ENCODE data around the gene PSME4.
"Not testable (repeated sequence)": the region's sequence is repeated elsewhere in the genome, so short reads cannot be mapped to it uniquely, and the experiment has no call there.

The PSME4 gene

DNA sequence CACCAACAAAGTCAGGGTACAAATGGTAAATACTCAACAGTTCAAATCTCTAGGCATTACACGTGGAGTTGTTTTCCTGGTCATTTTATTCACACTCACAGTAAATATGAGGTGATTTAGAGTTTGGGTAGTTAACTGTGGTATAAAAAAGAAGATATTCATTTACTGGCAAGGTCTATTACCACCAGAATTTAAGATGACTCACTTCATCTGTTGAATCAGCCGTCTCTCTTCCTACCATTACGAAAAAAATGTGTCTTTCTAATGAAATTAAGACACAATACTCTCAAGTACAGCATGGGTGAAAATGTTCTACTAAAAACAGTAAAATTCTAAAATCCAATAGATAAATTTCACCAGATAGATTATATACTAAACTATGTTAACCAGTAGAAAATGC, 90.0 kb downstream of the PSME4 start:
- no peak for DNase-seq

DNA sequence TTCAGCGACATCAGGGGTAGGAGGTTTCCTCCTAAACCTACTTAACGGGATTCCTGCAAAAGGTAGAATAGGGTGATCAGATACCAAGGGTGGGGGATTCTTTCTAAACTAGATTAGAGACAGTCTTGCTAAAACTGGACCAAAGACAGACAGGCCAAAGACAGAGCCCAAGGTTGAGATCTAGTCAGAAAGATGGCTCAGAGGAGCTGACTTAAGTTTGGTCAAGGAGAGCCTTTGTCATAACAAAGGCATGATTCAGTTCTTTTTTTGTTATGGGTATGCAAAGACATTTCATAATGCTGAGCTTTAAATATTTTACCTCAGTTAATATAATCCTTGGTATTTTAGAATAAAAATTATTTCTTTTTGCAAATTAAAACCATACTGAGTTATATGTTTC, 93.2 kb downstream of the PSME4 start:
- no peak for DNase-seq

DNA sequence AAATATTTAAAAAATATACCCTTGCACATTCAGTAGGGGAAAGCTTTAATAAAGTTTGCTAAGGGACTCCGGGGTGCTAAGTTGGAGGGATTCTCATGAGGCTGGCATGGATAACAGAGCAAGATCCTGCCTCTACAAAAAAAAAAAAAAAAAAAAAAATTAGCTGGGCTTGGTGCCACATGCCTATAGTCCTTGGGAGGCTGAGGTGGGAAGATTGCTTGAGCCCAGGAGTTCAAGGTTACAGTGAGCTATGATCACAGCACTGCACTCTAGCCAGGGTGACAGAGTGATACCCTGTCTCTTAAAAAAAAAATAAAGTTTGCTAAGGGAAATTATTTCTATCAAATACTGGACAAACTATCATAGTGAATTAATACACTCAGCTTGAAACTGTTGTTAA, 93.7 kb downstream of the PSME4 start:
- no peak for DNase-seq

DNA sequence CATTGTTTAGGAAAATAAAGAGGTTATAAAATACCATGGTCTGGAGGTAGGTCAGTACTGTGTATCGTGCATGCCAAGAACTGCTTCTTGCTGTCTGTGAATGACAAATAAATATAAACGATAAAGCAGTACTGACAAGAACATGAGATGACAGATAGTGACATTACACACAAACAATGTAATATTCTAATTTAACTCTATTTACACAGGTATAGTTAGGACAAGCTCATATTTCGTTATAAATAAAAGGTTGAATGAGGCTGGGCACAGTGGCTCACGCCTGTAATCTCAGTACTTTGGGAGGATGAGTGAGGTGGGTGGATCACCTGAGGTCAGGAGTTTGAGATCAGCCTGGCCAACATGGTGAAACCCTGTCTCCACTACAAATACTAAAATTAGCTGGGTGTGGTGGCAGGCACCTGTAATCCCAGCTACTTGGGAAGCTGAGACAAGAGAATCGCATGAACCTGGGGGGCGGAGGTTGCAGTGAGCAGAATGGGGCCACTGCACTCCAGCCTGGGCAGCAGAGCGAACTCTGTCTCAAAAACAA, 96.3 kb downstream of the PSME4 start:
- no peak for DNase-seq

DNA sequence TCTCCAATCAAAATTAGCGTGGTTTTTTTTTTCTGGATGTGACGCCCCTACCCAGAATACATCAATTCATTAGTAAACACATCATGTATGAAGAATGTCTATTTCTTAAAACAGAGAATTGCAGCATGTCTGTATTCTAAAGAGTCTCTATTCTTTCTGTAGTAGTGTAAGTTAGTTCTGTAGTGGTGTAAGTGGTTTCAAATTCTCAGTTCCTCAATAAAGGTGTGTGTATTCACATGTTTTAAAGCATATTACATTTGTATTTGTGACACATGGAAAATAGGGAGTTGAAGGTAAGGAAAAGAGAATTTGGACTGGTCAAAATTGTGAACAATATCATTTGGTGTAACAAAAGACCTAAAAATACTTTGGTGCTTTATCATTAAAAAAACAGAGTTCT, 103.0 kb downstream of the PSME4 start:
- DNase-seq, result no peak

DNA sequence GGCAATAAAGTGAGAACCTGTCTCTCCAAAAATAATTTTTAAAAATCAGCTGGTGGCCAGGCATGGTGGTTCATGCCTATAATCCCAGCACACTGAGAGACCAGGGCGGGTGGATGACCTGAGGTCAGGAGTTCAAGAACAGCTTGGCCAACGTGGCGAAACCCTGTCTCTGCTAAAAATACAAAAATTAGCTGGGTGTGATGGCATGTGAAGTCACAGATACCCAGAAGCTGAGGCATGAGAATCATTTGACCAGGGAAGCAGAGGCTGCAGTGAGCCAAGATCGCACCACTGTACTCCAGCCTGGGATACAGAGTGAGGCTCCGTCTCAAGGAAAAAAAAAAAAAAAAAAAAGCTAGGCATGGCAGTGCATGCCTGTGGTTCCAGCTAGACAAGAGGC, 103.6 kb downstream of the PSME4 start:
- no peak for DNase-seq

DNA sequence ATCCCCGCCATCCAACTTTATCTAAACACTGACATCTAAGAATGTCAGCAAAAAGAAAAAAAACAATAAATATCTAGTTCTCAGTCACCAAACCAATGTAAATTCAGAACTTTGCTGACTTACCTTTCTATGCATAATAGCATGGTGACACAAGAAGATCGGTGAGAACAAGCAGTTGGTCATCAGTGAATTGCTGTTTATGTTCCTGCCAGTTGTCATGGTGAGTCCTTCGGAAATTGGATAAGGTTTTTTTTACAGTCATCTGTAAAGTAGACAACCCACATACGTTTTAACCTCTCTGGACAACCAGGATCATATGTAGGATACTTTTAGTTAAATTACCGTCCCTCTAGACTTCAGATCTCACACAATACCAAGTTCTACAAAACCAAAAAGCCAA, 104.8 kb downstream of the PSME4 start:
- DNase-seq, result no peak

DNA sequence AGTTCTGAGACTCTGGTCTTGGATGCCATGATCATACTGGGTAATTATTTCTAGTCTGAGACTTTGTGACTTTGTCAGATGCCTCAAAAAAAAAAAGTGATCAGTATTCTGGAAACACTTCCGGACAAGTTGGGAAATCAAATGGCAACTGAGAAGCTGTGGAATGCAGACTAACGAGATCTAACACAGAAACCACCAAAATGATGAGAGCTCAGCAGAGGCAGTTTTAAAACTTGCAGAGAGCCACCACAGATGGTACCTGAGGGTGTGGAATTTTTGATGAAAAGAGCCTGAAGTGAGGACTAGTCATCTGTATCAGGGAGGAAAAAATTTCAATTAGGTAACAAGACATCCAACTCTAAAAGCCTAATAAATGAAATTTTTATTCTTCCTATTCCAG, 105.5 kb downstream of the PSME4 start:
- DNase-seq, result no peak

DNA sequence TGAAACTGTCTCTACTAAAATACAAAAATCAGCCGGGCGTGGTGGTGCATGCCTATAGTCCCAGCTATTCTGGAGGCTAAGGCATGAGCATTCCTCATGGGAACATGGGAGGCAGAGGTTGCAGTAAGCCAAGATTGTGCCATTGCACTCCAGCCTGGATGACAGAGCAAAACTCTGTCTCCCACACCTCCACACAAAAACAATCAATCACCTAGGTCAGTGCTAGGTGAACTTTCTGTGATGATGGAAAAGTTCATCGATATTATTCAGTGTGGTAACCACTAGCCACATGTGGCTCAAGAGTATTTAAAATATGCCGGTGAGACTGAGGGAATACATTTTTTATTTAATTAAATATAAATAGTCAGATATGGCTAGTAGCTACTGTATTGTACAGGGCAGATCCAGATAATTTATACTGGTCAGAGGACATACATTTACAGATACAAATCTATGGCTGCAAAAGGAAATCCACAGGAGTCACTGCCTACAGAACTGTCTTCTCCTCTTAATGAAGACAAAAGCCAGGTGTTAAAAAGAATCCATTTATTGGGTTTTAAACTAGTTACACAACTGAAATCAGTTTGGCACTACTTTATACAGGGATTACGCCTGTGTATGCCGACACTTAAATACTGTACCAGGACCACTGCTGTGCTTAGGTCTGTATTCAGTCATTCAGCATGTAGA, 107.1 kb downstream of the PSME4 start:
- no peak for DNase-seq

DNA sequence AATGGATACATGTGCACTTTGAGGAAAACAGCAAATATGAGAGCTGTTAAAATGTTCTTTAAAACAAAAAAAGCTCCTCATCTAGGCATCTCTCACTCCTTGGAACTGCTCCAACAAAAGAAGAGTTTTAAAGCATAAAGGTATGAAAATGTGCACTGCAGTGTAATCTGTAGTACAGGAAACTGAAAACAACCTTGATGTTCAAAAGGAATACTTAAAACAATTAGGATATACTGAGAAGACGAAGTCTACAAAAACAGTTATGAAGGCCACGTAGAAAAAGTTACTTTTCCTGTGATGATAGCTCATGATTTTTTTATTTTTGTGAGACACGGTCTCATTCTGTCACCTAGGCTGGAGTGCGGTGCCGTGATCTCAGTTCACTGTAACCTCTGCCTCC, 109.0 kb downstream of the PSME4 start:
- no peak for DNase-seq

DNA sequence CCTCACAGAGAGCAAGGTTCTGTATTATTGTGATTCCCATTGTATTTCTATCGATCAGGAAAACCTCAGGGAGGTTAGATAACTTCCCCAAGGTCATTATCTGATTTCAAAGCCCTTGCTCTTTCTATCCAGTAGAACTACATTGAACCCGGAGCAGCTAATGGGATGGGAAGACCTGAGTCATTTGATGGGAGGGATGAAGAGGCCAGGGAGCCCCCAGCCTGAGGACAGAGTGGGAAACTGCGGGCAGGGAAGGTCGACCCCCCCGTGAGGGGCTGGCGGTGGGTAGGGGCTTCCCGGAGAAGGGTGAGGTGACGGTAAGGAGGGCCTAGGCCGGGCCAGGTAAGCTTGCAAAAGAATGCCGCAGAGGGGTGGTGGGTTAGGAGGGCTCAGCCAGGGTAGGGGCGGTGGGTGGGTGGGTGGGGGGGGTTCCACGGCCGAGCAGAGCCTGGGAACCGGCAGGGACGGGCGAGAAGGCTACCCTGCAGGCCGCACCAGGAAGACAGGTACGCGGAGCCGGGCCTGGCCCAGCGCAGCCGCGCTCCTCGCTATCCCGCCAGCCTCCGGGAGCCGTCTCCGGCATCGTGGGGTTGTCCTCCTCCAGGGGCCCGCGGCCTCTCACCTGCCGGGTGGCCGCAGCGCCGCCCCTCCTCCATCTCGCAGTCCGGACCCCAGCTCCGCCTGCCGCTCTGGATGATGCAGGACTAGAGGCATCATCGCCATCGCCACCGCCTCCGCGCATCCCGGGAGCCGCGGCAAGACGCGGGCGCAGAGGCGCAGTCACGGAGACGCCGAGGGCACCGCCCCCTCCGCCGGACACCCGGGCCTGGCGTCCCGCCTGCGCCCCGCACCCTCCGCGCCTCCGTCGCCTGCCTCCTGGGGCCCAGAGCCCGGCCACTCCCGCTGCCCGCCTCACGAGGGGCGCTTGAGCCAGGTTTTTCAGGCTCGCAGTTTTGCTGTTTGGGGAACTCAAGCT, 111.3 kb downstream of the PSME4 start, which contains the start of gene GPR75:
Gene GPR75 (minus strand): TSS at position 762 of the 976 bp plus-strand sequence. CDS start 5,211 bp downstream, outside the sequence.
- no peak for DNase-seq

DNA sequence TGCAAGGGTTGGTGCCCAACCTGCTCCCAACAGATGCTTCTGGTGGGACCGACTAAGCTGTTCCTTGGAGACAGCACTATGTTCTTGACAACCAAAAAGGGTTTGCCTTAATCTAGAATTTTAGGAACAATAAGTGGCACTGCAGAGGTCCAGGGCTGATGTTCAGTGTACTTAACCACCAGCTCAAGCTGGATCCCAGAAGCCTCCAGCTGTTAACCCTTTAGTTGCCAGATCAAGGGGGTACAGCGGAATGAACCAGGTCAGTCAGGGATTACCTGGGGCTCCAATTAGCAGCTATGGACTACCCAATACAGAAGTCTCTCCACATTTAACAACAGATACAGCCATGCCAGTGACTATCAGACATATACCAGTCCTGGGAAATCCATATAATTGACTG, 114.5 kb downstream of the PSME4 start:
- DNase-seq, result no peak

DNA sequence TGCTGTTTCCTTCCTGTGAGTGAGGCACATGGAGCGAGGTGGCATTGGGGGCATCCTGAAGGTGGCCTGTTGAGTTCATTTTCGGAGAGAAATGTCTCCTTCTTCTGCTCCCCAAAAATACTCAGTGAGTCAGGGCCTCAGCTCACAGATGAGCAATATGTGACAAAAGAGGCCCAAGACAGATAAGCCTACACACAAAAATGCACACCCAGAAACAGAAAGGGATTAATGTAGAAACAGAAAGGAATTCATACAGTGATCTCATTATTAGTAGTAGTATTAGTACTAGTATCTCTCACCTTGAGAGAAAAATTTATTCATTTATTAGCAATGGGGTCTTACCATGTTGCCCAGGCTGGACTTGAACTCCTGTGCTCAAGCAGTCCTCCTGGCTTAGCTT, 116.1 kb downstream of the PSME4 start:
- DNase-seq, result no peak

DNA sequence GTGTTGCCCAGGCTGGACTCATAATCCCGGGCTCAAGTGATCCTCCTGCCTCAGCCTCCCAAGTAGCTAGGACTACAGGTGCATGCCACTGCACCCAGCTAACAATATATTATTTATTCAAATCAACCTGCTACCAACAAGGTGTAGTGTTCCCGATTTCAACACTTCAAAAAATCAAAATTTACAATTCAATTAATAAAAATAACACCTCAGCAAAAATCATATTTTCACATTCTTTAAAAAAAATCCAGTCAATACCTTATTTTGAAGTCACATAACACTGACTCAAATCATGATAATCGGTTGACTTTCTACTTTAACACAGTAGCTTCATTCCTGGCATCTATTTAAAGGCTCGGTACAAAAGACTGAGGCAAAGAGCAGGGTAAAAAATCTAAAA, 118.3 kb downstream of the PSME4 start:
- DNase-seq, result no peak

DNA sequence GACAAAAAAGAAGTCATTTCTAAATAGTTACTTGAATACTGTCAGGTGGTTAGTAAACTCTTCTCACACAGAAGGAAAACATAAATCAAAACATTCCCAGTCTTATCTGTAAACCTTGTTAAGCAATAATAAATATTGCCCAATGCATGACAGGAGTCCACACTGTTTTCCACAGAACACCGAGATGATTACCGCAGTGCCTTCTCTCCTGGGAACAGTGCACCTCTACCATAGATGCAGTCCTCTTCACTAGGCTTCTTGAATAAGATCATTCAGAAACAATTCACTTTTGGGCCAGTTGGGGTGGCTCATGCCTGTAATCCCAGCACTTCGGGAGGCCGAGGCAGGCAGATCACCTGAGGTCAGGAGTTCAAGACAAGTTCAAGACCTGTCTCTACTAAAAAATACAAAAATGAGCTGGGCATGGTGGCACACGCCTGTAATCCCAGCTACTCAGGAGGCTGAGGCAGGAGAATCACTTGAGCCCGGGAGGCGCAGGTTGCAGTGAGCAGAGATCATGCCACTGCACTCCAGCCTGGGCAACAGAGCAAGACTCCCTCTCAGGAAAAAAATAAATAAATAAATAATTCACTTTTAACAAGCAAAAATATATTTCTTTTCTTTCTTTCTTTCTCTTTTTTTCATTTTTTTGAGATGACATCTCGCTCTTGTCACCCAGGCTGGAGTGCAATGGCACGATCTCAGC, 119.6 kb downstream of the PSME4 start:
- not testable (repeated sequence) for DNase-seq

DNA sequence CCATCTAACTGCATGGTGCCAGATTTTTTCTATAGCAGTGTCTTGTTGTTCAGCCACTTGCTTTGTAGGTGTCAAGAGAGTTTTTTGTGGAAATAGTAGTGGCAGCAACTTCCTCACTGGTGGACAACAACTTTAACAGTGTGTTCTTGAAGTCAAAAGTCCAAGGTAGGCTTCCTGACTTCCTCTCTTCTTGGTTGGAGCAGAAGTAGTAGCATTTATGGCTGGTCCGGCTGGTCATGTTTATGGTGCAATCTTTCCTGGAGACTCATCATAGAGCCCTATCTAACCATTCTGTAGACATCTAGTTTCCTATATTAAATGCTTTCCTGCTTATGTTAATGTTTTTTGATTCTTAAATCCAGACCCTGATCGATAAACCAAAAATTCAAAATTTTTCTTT, 122.7 kb downstream of the PSME4 start:
- no peak for DNase-seq

DNA sequence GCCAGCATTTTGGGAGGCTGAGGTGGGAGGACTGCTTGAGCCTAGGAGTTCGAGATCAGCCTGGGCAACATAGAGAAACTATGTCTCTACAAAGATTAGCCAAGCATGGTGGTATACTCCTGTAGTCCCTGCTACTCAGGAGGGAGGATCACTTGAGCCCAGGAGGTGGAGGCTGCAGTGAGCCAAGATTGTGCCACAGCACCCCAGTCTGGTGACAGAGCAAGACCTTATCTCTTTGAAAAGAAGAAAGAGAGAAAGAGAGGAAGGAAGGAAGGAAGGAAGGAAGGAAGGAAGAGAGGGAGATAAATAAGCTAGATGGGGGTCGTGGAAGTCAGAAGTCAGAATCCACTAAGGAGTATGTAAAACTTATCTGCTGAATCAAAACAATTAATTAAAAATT, 127.2 kb downstream of the PSME4 start:
- no peak for DNase-seq

DNA sequence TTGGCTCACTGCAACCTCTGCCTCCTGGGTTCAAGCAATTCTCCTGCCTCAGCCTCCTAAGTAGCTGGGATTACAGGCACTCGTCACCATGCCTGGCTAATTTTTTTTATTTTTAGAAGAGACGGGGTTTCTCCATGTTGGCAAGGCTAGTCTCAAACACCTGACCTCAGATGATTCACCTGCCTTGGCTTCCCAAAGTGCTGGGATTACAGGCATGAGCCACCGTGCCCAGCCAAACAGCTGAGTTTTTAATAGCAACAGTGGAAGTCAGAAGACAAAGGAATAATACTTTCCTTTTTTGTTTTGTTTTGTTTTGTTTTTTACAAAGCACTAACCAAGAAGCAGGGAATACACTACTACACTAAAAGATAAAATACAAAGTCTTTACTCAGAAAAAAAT, 127.9 kb downstream of the PSME4 start:
- no peak for DNase-seq

DNA sequence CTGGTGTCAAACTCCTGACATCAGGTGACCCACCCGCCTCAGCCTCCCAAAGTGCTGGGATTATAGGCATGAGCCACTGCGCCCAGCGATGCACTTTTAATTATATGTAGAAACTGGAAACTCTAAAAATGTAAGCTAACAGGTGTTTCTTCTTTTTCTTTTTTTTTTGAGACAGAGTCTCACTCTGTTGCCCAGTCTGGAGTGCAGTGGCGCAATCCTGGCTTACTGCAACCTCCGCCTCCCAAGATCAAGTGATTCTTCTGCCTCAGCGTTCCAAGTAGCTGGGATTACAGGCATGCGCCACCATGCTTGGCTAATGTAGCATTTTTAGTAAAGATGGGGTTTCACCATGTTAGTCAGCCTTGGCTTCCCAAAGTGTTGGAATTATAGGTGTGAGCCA, 129.1 kb downstream of the PSME4 start:
- not testable (repeated sequence) for DNase-seq

DNA sequence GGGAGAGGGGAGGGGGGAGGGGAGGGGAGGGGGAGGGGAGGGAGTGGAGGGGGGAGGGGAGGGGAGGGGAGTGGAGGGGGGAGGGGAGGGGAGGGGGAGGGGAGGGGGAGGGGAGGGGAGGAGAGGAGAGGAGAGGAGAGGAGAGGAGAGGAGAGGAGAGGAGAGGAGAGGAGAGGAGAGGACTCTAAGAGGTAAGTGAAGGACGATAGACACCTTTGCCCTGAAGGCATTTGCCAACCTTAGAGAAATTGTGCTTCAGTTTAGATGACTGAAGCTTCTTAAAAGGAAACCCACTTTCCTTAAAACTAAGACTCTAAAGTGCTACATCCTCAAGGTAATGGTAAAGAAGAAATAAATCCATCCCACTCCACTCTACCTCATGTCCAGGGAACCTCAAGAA, 130.2 kb downstream of the PSME4 start:
- DNase-seq, result no peak

DNA sequence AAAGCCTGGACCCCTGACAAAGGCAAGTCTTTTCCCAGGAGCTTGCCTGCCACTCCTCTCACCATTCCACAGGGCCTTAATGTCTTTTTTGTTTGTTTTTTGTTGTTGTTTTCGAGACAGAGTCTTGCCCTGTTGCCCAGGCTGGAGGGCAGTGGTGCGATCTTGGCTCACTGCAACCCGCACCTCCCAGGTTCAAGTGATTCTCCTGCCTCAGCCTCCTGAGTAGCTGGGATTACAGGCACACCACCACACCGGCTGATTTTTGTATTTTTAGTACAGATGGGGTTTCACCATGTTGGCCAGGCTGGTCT, 140.9 kb downstream of the PSME4 start:
- not testable (repeated sequence) for DNase-seq

DNA sequence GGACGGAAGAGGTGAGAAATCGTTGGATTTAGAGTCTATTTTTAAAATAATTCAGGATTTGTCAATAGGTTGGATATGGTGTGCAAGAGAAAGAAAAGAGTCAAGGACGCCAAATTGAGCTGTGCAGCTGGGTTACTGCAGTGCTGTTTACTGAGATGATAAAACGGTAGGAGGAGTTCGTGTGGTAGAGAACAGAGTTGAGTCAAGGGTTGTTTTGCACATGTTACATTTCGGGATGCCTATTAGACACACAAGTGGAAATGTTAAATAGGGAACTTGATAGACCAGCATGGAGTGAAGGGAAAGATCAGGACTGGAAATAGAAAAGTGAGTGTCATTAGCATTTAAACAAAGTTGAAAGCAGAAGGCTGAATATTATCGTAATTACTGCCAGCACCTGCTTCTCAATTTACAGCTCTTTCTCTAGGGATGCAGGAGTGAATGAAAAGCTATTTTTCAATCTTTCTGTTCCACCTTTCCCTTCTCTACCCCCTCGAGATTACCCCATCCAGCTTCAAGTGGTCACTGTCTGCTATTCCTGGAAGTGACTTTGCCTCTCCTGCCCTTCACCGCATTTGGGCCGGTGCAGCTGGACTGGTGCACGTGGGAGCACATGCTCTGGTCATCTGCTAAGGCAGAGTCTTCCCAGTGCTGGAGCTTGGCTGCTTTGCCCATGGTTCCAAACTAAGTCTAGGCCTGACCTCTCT, 141.4 kb downstream of the PSME4 start:
- DNase-seq, result no peak

DNA sequence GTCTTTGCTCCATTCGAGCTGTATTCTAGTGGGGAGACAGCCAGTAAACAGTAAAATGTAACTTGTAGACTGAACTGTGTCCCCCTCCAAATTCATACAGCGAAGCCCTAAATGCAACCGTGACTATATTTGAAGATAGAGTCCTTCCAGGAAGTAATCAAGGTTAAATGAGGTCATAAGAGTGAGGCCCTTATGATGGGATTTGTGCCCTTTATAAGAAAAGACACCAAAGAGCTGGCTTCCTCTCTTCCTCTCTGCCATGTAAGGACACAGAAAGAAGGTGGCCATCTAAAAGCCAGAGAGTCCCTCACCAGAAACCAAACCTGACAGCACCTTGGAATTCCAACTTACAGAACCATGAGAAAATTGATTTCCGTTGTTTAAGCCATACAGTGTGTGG, 142.5 kb downstream of the PSME4 start:
- DNase-seq, result no peak
